Amniotic stem cell (primary cell): ENCODE results near the gene NMNAT3.

ENCODE experiments used
- DNase-seq: peaks from one replicate; lab custom pipeline; 2025; lab: John Stamatoyannopoulos, UW

Gene NMNAT3

GRCh38 chr3:139578783-139579182 lies 99.0 kb downstream of the NMNAT3 start:
- DNase-seq, result no peak

DNA sequence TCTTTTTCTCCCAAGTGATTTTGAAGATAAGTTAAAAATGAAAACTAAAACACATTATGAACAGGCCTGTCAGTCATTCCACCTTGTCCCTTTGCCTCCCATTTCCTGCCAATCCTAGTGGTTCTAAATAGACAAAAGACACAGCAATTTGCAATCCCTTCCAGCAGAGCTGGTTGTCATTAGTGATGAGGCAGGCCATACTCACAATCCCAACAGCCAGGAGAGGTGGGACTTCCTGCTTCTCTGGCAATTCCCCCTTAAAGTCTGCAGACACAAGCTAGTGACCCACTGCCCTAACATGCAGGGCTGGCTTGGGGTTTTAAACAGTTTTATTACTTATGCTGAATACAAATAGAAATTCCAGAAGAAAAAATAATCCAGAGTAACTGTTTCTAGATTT lies 99.9 kb downstream of the NMNAT3 start:
- DNase-seq, result no peak

DNA sequence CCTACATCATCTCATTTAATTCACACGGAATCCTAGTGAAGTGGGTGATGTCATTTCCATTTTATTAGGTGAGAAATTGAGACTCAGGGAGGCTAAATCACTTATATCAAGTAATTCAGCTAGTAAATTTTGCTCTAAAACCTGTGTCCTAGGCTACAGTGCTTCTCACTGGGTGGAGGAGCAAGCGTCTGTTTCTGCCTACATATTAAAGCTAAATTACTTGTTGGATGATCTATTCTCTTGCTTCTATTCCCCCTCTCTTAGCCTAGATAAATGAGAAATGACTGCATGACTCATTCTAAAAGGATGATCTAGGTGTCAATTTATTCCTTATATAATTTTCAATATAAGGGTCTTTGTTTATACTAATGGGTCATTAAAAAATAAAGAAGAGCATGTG lies 100.4 kb downstream of the NMNAT3 start:
- DNase-seq, result no peak

GRCh38 chr3:139574026-139574947 lies 103.5 kb downstream of the NMNAT3 start:
- no peak for DNase-seq

DNA sequence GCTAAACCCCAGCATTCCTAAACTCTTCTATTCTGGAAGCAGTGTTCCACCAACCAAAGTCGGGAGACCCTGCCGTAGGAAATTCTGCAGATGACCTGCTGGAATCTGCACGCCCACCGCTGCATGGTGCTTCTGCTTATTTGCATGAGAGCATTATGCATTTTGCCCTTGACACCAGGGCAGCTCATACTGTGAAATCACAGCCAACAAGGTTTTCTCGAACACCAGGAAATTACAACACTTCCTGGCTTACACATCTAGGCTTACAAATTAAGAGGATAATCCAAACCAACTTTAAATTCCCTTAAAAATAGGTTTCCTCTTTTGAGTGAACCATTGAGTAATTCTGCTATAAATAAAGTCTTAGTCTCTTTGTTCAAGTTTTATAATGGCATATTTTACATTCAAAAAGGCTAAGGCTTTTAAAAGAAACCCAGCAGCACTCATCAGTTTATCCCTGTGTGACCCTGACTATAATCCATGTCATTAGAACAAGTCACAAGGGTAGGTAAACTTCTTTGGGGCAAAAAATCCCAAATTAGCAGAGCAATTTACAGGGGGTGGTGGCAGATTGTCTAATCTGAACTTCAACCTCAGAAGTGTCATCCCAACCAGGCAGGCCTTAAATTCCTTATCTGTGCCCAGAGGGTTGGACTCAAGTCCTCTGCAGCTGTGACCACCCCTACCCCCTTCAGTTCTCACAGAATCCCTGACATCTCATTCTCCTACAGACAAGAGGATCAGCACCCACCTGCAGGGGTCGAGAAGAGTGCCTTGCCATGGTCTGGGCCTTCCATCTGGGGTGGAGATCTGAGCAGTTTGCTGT lies 104.7 kb downstream of the NMNAT3 start:
- DNase-seq, result no peak

- no peak for DNase-seq
These were observed 106.1 kb downstream of the NMNAT3 start for GRCh38 chr3:139571711-139572110.

DNA sequence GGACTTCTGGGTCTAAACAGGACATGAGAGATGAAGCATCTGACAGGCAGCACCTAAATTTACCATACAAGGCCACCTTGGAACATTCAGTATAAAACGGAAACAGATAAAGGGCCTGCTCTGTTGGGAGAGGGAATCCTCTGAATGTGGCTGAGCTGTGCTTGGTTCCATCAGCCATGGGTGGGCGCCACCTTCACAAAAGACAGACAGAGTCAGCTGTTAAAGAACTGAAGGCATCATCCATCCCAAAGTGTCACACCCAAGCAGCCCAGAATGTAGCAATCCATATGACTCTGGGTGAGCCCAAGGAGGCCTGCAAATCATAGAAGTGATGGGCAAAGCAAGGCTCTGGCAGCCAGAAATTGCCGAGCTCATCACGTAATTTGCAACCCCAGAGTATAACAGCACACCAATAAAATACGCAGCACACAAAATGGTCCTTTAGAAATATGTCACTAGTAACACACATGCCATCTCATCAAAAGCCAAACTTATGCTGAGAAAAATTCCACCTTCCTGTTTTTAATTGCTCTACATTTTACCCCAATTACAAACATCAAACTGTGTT lies 113.4 kb downstream of the NMNAT3 start:
- DNase-seq, result no peak

DNA sequence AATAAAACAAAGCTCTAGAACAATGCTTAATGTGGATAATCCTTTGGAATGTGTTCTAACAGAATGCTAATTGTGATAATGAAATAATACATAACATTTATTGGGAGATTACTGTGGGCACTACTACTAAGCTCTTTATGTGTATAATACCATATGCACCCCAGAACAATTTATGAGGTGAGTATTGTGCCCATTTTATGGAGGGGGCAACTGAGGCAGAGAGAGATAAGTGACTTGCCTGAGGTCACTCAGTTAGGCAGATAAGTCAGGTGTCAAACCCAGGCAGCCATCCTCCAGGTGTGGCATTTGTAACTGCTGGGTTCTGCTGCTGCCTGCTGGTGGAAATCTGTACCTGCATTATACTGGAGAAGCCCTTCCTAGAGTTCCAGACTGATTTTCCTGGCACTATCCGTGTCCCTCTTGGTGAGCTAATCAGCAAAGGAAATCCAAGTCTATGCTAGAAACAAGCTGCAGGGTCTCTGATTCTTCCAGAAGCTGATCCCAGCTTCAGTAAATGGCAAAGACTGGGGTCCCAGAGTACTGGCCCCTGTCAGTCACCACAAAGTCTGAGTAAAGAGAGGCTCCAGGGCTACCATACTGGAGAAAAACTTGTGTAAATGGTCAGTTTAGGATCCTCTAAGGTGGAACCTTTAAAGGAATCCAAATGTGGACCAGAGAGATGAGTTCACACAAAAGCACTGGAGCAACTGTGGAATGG lies 115.7 kb downstream of the NMNAT3 start:
- DNase-seq, result no peak

DNA sequence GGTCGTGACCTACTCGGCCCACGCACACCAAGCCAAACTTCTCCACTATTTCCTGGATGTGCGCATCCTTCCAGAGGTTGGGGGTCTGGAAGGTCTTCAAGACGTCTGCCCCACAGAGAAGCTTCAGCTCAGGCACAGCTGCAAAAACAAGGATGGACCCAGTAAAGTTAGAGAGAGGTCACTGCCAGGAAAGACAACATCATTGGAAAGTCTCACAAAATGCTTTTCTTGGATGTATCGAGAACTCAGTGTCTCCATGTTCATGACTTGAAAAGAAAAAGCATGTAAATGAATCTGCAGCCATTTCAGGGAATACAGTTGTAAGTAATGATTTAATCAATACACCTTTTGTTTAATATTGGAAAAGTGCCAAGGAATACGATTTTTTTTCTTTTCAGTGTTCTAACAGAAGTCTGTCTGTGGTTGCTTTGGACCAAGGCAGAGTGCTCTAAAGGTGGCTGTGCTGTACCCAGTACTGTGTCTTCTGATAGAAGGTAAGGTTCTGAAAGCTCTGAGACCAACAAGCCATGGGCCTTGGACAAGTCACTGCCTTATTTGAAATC lies 116.4 kb downstream of the NMNAT3 start:
- no peak for DNase-seq

GRCh38 chr3:139560411-139560810 lies 117.4 kb downstream of the NMNAT3 start:
- no peak for DNase-seq

- no peak for DNase-seq
These were observed 118.2 kb downstream of the NMNAT3 start for GRCh38 chr3:139559541-139559940.

GRCh38 chr3:139558351-139559266 lies 119.2 kb downstream of the NMNAT3 start:
- no peak for DNase-seq

DNA sequence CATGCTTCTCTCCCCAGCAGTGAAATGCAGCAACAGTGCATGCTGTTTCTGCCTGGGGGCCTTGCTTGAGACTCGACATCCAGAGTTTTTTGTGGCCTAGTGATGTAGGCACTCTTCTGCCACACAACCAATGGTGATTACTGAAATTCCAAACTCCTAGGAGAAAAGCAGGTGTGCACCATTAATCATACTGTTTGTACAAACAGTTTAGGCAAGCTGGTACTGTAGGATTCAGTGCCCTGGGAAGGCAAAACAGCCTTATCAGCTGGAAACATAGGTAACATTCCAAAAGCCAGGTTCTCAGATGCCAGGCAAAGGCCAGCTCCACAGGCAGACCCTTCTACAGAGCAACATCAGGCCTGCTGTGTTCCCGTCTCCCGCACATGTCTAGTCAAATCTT lies 120.7 kb downstream of the NMNAT3 start:
- no peak for DNase-seq

GRCh38 chr3:139555249-139555648 lies 122.5 kb downstream of the NMNAT3 start:
- DNase-seq, result no peak

GRCh38 chr3:139554628-139555027 lies 123.1 kb downstream of the NMNAT3 start:
- no peak for DNase-seq

GRCh38 chr3:139552632-139553365 lies 125.0 kb downstream of the NMNAT3 start:
- DNase-seq, result no peak

GRCh38 chr3:139548801-139549200 lies 129.0 kb downstream of the NMNAT3 start:
- no peak for DNase-seq

GRCh38 chr3:139547666-139548065 lies 130.1 kb downstream of the NMNAT3 start:
- DNase-seq, result no peak

GRCh38 chr3:139546772-139547171 lies 131.0 kb downstream of the NMNAT3 start:
- no peak for DNase-seq
